ENCODE measurements around the gene PHLDA1. TPM values are rescaled to one million over a fixed set of nuclear protein-coding genes. Genes with fewer than 3 reads are reported as not detected.
A peak's percentile ranks its signal among the peaks of the same experiment; 100 is the strongest.

PHLDA1 gene
- total and polyA plus RNA-seq, 2 experiments from 2014 or later, result 35.7 to 36.2 TPM

- H3K9me2 ChIP-seq (ENCODE audit: insufficient read depth), result no peaks in the 10 kb centered on the region
- peaks cover 48% of the 10 kb centered on the region for H3K4me1 ChIP-seq (ENCODE audit: insufficient read depth)
- in situ Hi-C loops (cut with MboI), result loop anchor here (10.0 kb wide), 1 partner anchor 214 kb away; no protein-coding TSS in a partner anchor
- peaks cover 47% of the 10 kb centered on the region for H3K79me2 ChIP-seq (ENCODE audit: insufficient read depth)
- DNase-seq, result peak; percentile 32
- peaks cover 73% of the 10 kb centered on the region for H3F3A ChIP-seq (ENCODE audit: insufficient read depth)
- no peaks in the 10 kb centered on the region for H3K27me3 ChIP-seq (replicated peaks; ENCODE audit: insufficient read depth)
- H3K27ac ChIP-seq, result peak overlapping the region; percentile 96
- H3K36me3 ChIP-seq (ENCODE audit: low read depth), result peaks cover 26% of the 10 kb centered on the region
- TF ChIP-seq EZH2phosphoT487 (IDR thresholded peaks at IDR 0.05; ENCODE audit: insufficient read depth, low read depth), result no peak
- H3K4me2 ChIP-seq (ENCODE audit: unreplicated experiment), result peak overlapping the region; percentile 99
- no peaks in the 10 kb centered on the region for H3K9me3 ChIP-seq (ENCODE audit: low read depth)
- peak overlapping the region; percentile 92 for H3K4me3 ChIP-seq
- peak overlapping the region; percentile 95 for H3K9ac ChIP-seq
- no peaks in the 10 kb centered on the region for H4K20me1 ChIP-seq (ENCODE audit: insufficient read depth)
- WGBS, 2 experiments (ENCODE audit: low coverage in 1 of 2, low lambda C conversion rate in 2 of 2, missing lambda C conversion rate in 2 of 2), result 28 to 32% methylated on average over 3 of the region's 3 CpGs
- no peak overlapping the region for H2AFZ ChIP-seq
These were observed 2.9 kb downstream of the PHLDA1 start for GRCh38 chr12:76028571-76029277.

- H3K36me3 ChIP-seq (ENCODE audit: low read depth), result peaks cover 26% of the 10 kb centered on the region
- peak overlapping the region; percentile 1; the same call in 1 of the 2 replicates for H3K9ac ChIP-seq
- H3K27me3 ChIP-seq (replicated peaks; ENCODE audit: insufficient read depth), result no peaks in the 10 kb centered on the region
- DNase-seq, result peak; percentile 26
- H3K9me3 ChIP-seq (ENCODE audit: low read depth), result no peaks in the 10 kb centered on the region
- H2AFZ ChIP-seq, result no peak overlapping the region
- no peaks in the 10 kb centered on the region for H3K9me2 ChIP-seq (ENCODE audit: insufficient read depth)
- peaks cover 42% of the 10 kb centered on the region for H3K4me1 ChIP-seq (ENCODE audit: insufficient read depth)
- no peaks in the 10 kb centered on the region for H4K20me1 ChIP-seq (ENCODE audit: insufficient read depth)
- 96% methylated on average over 1 of the region's 1 CpG for WGBS, 2 experiments (ENCODE audit: low coverage in 1 of 2, low lambda C conversion rate in 2 of 2, missing lambda C conversion rate in 2 of 2)
- in situ Hi-C loops (cut with MboI), result loop anchor here (10.0 kb wide), 1 partner anchor 212 kb away; no protein-coding TSS in a partner anchor
- H3K27ac ChIP-seq, result peak overlapping the region; percentile 96
- H3K4me3 ChIP-seq, result peak overlapping the region; percentile 92
- peak overlapping the region; percentile 99 for H3K4me2 ChIP-seq (ENCODE audit: unreplicated experiment)
- TF ChIP-seq EZH2phosphoT487 (IDR thresholded peaks at IDR 0.05; ENCODE audit: insufficient read depth, low read depth), result no peak
- no peak for TF ChIP-seq EZH2 (IDR thresholded peaks at IDR 0.05; ENCODE audit: insufficient read depth, poor library complexity, severe bottlenecking)
- H3K79me2 ChIP-seq (ENCODE audit: insufficient read depth), result peaks cover 43% of the 10 kb centered on the region
- H3F3A ChIP-seq (ENCODE audit: insufficient read depth), result peaks cover 70% of the 10 kb centered on the region
These were observed 4.9 kb downstream of the PHLDA1 start for GRCh38 chr12:76026643-76027063.

GRCh38 chr12:76025601-76026575, 5.7 kb downstream of the PHLDA1 start:
- TF ChIP-seq EZH2 (IDR thresholded peaks at IDR 0.05; ENCODE audit: insufficient read depth, poor library complexity, severe bottlenecking), result no peak
- Histone ChIP-seq H3K9me2 (ENCODE audit: insufficient read depth) (no peaks in the 10 kb centered on the region), H3K9me3 (ENCODE audit: low read depth) (no peaks in the 10 kb centered on the region), H3F3A (ENCODE audit: insufficient read depth) (peaks cover 75% of the 10 kb centered on the region), H3K4me2 (ENCODE audit: unreplicated experiment) (peak overlapping the region; percentile 99), H2AFZ (no peak overlapping the region), H3K27me3 (replicated peaks; ENCODE audit: insufficient read depth) (no peaks in the 10 kb centered on the region), H3K27ac (peak overlapping the region; percentile 96), H3K4me3 (no peak overlapping the region), H4K20me1 (ENCODE audit: insufficient read depth) (no peaks in the 10 kb centered on the region), H3K36me3 (ENCODE audit: low read depth) (peaks cover 26% of the 10 kb centered on the region), H3K9ac (peak overlapping the region; percentile 12; the same call in 1 of the 2 replicates), H3K79me2 (ENCODE audit: insufficient read depth) (peaks cover 39% of the 10 kb centered on the region), H3K4me1 (ENCODE audit: insufficient read depth) (peaks cover 49% of the 10 kb centered on the region)
- 79 to 82% methylated on average over 7 of the region's 7 CpGs for WGBS, 2 experiments (ENCODE audit: low coverage in 1 of 2, low lambda C conversion rate in 2 of 2, missing lambda C conversion rate in 2 of 2)
- in situ Hi-C loops (cut with MboI), result loop anchor here (10.0 kb wide), 1 partner anchor 211 kb away; no protein-coding TSS in a partner anchor
- peak; percentile 38 for DNase-seq

GRCh38 chr12:76024942-76025600, 6.5 kb downstream of the PHLDA1 start:
- DNase-seq, result peak; percentile 90
- Histone ChIP-seq H3K4me2 (ENCODE audit: unreplicated experiment) (peak overlapping the region; percentile 34), H3K4me1 (ENCODE audit: insufficient read depth) (peaks cover 55% of the 10 kb centered on the region), H3K9me2 (ENCODE audit: insufficient read depth) (no peaks in the 10 kb centered on the region), H4K20me1 (ENCODE audit: insufficient read depth) (no peaks in the 10 kb centered on the region), H3F3A (ENCODE audit: insufficient read depth) (peaks cover 80% of the 10 kb centered on the region), H3K27me3 (replicated peaks; ENCODE audit: insufficient read depth) (no peaks in the 10 kb centered on the region), H3K27ac (peak overlapping the region; percentile 96), H2AFZ (no peak overlapping the region), H3K79me2 (ENCODE audit: insufficient read depth) (peaks cover 31% of the 10 kb centered on the region), H3K9me3 (ENCODE audit: low read depth) (no peaks in the 10 kb centered on the region), H3K9ac (peak overlapping the region; percentile 15; the same call in 1 of the 2 replicates), H3K4me3 (no peak overlapping the region), H3K36me3 (ENCODE audit: low read depth) (peaks cover 26% of the 10 kb centered on the region)
- 34 to 36% methylated on average over 3 of the region's 3 CpGs for WGBS, 2 experiments (ENCODE audit: low coverage in 1 of 2, low lambda C conversion rate in 2 of 2, missing lambda C conversion rate in 2 of 2)
- TF ChIP-seq EZH2phosphoT487 (IDR thresholded peaks at IDR 0.05; ENCODE audit: insufficient read depth, low read depth) (no peak), EZH2 (IDR thresholded peaks at IDR 0.05; ENCODE audit: insufficient read depth, poor library complexity, severe bottlenecking) (no peak)
- in situ Hi-C loops (cut with MboI), result loop anchor here (10.0 kb wide), 1 partner anchor 210 kb away; no protein-coding TSS in a partner anchor

All from GM23248 (cell line).